Thyroid gland (tissue), 4 donors: ENCODE measurements around the gene SMIM27. TPM values are rescaled to one million over a fixed set of nuclear protein-coding genes. Genes with fewer than 3 reads are reported as not detected.

Experiments used
- DNase-seq, 2 donors: peaks; one replicate each; pipeline ENCODE4 v3.0.0-alpha.2; 2019
- H3K27ac ChIP-seq, 3 donors: fragments of 200-600 bp; sonication (generic); 1 replicate in 2 of 3; 2 replicates in 1 of 3; pipeline ENCODE4 v1.5.1; 2016 to 2019; ENCODE audit warnings: mild to moderate bottlenecking in 1 of 3, moderate library complexity in 1 of 3
- H3K27me3 ChIP-seq: fragments of 200-600 bp; sonication (generic); one replicate; pipeline ENCODE4 v1.5.1; 2019
- H3K36me3 ChIP-seq, 2 donors: fragments of 200-600 bp; sonication (generic); one replicate each; pipeline ENCODE4 v1.5.1; 2016 to 2019
- H3K4me1 ChIP-seq, 2 donors: fragments of 200-600 bp; sonication (generic); one replicate each; pipeline ENCODE4 v1.5.1; 2017 to 2019
- H3K4me3 ChIP-seq, 3 donors: fragments of 200-600 bp; sonication (generic); replicated peaks in 1 of 3; 1 replicate in 2 of 3; 2 replicates in 1 of 3; pipeline ENCODE4 v1.5.1; 2016; ENCODE audit warnings: mild to moderate bottlenecking in 1 of 3
- H3K9me3 ChIP-seq: fragments of 200-600 bp; sonication (generic); one replicate; pipeline ENCODE4 v1.5.1; 2017
- CTCF ChIP-seq, 6 experiments: fragments of 200-600 bp in 3 of 6; fragments of 450-650 bp in 3 of 6; sonication (generic) in 3 of 6; IDR thresholded peaks; one replicate each; pipeline ENCODE4 v1.5.1; 2016 to 2019; ENCODE audit warnings: antibody characterized with exemption in 6 of 6, mild to moderate bottlenecking in 2 of 6, inconsistent platforms in 1 of 6, moderate library complexity in 1 of 6
- POLR2A ChIP-seq, 2 donors: fragments of 450-650 bp; IDR thresholded peaks; one replicate each; pipeline ENCODE4 v1.6.1; 2017; ENCODE audit warnings: antibody characterized with exemption in 2 of 2, mild to moderate bottlenecking in 2 of 2, moderate library complexity in 1 of 2
- WGBS, 2 donors: methylation state at CpG; one replicate each; pipeline ENCODE4 v1.1.5; 2017; 5-methylcytosine and 5-hydroxymethylcytosine counted together
- intact Hi-C: fragments of 100-400 bp; cut with DNase I; formaldehyde crosslinking; loops from one replicate; pipeline ENCODE4 v1.15.1; 2023
- total RNA-seq, 4 donors: library from RNA; depleted of rRNA; stranded (reverse); fragments of >200 nt; gene quantifications; one replicate each; pipeline ENCODE4 v1.2.3, GENCODE V29; 2016

SMIM27 gene
- total RNA-seq: 10 to 100 TPM in 2 of 4 donors, 1 to 10 TPM in 2; 1.3 to 23.9 (median 9.9) TPM

GRCh38 chr9:32552172-32552872 lies at the start of gene SMIM27, which contains the start of gene TOPORS:
TSS of gene SMIM27 (plus strand) at chr9:32552327. CDS start at chr9:32552435, 108 bp downstream.
TSS of gene TOPORS (minus strand) at chr9:32552586. CDS start at chr9:32552436, 150 bp downstream.
- intact Hi-C loops: no loop called here
- 0 to 1% methylated on average over 40 to 46 of the region's 46 CpGs for WGBS, 2 donors
- Histone ChIP-seq H3K9me3 (no peaks in the 10 kb centered on the region), H3K36me3 (no peaks in the 10 kb centered on the region), H3K27ac (peak within 1 kb of the TSS; percentile 97 to 98 (median 97)), H3K27me3 (no peaks in the 10 kb centered on the region), H3K4me1 (peaks cover 12 to 15% of the 10 kb centered on the region in 2 donors), H3K4me3 (peak within 1 kb of the TSS; percentile 63 to 77 (median 66))
- DNase-seq: peak; percentile 92 to 93
- TF ChIP-seq CTCF (IDR thresholded peaks at IDR 0.05) (peak in 2 of 6 experiments; percentile 3 to 4), POLR2A (IDR thresholded peaks at IDR 0.05) (peak; percentile 59 to 86)

- H3K27me3 ChIP-seq: no peaks in the 10 kb centered on the region
- no peak overlapping the region for H3K4me3 ChIP-seq
- no peaks in the 10 kb centered on the region for H3K4me1 ChIP-seq
- no peak overlapping the region for H3K27ac ChIP-seq
- DNase-seq: no peak
- intact Hi-C loops: no loop called here
- 75 to 79% methylated on average over 4 of the region's 4 CpGs for WGBS, 2 donors
- H3K9me3 ChIP-seq: no peaks in the 10 kb centered on the region
- H3K36me3 ChIP-seq: peaks cover 0 to 3% of the 10 kb centered on the region in 2 donors
- no peak for TF ChIP-seq POLR2A (IDR thresholded peaks at IDR 0.05)
- TF ChIP-seq CTCF (IDR thresholded peaks at IDR 0.05): no peak
Measured at GRCh38 chr9:32502464-32502863, 49.7 kb upstream of the SMIM27 start.

GRCh38 chr9:32503008-32503407 lies 49.1 kb upstream of the SMIM27 start:
- Histone ChIP-seq H3K4me3 (no peak overlapping the region), H3K36me3 (peaks cover 0 to 3% of the 10 kb centered on the region in 2 donors), H3K4me1 (no peaks in the 10 kb centered on the region), H3K9me3 (no peaks in the 10 kb centered on the region), H3K27me3 (no peaks in the 10 kb centered on the region), H3K27ac (no peak overlapping the region)
- intact Hi-C loops: no loop called here
- DNase-seq: no peak
- TF ChIP-seq POLR2A (IDR thresholded peaks at IDR 0.05) (no peak), CTCF (IDR thresholded peaks at IDR 0.05) (no peak)
- WGBS, 2 donors: 89 to 92% methylated on average over 3 of the region's 3 CpGs

- Histone ChIP-seq H3K4me1 (peaks cover 0 to 6% of the 10 kb centered on the region in 2 donors), H3K9me3 (no peaks in the 10 kb centered on the region), H3K27me3 (no peaks in the 10 kb centered on the region), H3K27ac (no peak overlapping the region), H3K4me3 (no peak overlapping the region), H3K36me3 (no peaks in the 10 kb centered on the region)
- DNase-seq: no peak
- WGBS, 2 donors: 88 to 100% methylated on average over 1 of the region's 1 CpG
- intact Hi-C loops: no loop called here
- no peak for TF ChIP-seq CTCF (IDR thresholded peaks at IDR 0.05)
Measured at GRCh38 chr9:32508728-32509127, 43.4 kb upstream of the SMIM27 start.

GRCh38 chr9:32516241-32516640 lies 35.9 kb upstream of the SMIM27 start:
- Histone ChIP-seq H3K27me3 (no peaks in the 10 kb centered on the region), H3K4me1 (peaks cover 0 to 6% of the 10 kb centered on the region in 2 donors), H3K27ac (peak overlapping the region in 1 of 3 donors; percentile 61), H3K9me3 (no peaks in the 10 kb centered on the region), H3K4me3 (no peak overlapping the region), H3K36me3 (no peaks in the 10 kb centered on the region)
- intact Hi-C loops: no loop called here
- TF ChIP-seq CTCF (IDR thresholded peaks at IDR 0.05): no peak
- no peak for TF ChIP-seq POLR2A (IDR thresholded peaks at IDR 0.05)
- DNase-seq: no peak
